Fibroblast of pulmonary artery (primary cell): Measurements from ENCODE around the gene EIF4G1.
"Not testable (repeated sequence)": the region's sequence is repeated elsewhere in the genome, so short reads cannot be mapped to it uniquely, and the experiment has no call there.

Source experiments
- DNase-seq: peaks from one replicate; pipeline ENCODE4 v3.0.0-alpha.2; 2010; ENCODE audit warnings: low read depth
- H3K4me3 ChIP-seq: replicated peaks from 2 replicates; pipeline ENCODE4 v1.5.1; 2011; ENCODE audit warnings: low read depth, mild to moderate bottlenecking, control low read depth, low read length, moderate library complexity
- TF ChIP-seq, protein P1 (sequence below): IDR thresholded peaks from 2 replicates; pipeline ENCODE4 v1.5.1; 2011; ENCODE audit warnings: mild to moderate bottlenecking, control low read depth, low read length, inconsistent platforms; ENCODE audit errors: missing control alignments

The EIF4G1 gene

DNA sequence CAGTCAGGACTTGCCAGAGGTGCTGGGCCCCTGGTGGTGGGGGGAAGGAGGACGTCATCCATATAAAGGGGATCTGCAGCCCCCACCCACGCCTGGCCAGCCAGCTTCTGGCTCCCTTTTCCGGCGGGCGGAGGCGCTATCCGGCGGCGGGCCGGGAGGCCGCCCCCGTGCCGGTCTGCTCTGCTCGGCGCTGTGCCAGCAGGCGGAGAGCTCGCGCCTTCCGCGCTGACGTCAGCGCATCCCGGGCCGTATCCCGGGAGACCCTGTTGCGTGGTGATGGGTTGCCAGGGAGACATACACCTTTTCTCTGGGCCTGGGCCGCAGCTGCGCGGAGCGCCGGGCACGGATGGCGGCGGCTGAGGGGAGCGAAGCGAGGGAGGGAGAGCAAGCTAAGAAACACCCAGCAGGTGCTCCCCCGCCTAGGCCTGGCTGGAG, 24.1 kb downstream of the EIF4G1 start:
- DNase-seq, result peak; percentile 91
- TF ChIP-seq, protein P1, sequence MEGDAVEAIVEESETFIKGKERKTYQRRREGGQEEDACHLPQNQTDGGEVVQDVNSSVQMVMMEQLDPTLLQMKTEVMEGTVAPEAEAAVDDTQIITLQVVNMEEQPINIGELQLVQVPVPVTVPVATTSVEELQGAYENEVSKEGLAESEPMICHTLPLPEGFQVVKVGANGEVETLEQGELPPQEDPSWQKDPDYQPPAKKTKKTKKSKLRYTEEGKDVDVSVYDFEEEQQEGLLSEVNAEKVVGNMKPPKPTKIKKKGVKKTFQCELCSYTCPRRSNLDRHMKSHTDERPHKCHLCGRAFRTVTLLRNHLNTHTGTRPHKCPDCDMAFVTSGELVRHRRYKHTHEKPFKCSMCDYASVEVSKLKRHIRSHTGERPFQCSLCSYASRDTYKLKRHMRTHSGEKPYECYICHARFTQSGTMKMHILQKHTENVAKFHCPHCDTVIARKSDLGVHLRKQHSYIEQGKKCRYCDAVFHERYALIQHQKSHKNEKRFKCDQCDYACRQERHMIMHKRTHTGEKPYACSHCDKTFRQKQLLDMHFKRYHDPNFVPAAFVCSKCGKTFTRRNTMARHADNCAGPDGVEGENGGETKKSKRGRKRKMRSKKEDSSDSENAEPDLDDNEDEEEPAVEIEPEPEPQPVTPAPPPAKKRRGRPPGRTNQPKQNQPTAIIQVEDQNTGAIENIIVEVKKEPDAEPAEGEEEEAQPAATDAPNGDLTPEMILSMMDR, result no peak
- peak overlapping the region; percentile 41 for H3K4me3 ChIP-seq

DNA sequence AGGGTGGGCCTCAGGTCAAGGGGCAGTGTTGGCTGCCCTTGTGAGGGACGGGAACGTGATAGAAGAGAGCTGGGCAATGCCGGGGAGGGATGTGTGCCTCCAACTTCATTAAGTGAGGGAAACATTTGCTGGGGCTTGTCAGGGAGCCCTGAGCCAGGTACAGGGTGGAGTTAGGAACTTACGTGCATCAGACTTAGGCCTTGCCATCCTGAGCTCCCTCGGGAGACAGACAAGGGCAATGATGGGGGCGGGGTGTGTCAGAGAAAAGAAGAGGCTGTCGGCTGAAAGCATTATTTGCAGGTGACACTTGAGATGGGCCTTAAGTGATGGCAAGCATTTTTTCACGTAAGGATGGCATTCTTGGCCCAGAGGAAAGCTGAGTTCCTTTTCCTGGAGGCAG, 24.6 kb downstream of the EIF4G1 start:
- DNase-seq, result no peak
- TF ChIP-seq, protein P1, result no peak
- peak overlapping the region; percentile 41 for H3K4me3 ChIP-seq

DNA sequence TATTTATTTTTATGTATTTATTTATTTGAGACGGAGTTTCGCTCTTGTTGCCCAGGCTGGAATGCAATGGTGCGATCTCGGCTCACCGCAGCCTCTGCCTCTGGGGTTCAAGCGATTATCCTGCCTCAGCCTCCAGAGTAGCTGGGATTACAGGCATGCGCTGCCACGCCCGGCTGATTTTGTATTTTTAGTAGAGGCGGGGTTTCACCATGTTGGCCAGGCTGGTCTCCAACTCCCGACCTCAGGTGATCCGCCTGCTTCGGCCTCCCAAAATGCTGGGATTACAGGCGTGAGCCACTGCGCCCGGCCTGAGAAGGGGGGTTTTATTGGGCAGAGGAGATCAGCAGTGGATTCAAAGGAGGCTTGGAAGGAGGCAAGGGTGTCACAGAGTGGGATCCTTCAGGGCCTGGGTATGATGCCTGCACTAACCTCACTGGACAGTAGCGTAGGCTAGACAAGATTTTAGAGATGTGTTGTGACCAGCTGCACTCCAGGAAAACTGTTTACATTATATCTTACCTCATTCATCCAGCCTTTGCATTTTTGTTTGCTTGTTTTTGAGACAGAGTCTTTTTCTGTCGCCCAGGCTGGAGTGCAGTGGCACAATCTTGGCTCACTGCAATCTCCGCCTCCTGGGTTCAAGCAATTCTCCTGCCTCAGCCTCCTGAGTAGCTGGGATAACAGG, 25.2 kb downstream of the EIF4G1 start:
- H3K4me3 ChIP-seq, DNase-seq: not testable (repeated sequence)

DNA sequence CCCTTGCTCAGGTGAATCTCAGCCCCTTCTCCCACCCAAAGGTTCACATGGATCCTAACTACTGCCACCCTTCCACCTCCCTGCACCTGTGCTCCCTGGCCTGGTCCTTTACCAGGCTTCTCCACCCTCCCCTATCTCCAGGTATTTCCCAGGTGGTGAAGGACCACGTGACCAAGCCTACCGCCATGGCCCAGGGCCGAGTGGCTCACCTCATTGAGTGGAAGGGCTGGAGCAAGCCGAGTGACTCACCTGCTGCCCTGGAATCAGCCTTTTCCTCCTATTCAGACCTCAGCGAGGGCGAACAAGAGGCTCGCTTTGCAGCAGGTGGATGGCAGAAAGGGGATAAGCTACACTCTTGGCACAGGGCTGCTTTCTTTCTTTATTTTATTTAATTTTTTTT, 27.5 kb downstream of the EIF4G1 start:
- H3K4me3 ChIP-seq, result no peak overlapping the region

DNA sequence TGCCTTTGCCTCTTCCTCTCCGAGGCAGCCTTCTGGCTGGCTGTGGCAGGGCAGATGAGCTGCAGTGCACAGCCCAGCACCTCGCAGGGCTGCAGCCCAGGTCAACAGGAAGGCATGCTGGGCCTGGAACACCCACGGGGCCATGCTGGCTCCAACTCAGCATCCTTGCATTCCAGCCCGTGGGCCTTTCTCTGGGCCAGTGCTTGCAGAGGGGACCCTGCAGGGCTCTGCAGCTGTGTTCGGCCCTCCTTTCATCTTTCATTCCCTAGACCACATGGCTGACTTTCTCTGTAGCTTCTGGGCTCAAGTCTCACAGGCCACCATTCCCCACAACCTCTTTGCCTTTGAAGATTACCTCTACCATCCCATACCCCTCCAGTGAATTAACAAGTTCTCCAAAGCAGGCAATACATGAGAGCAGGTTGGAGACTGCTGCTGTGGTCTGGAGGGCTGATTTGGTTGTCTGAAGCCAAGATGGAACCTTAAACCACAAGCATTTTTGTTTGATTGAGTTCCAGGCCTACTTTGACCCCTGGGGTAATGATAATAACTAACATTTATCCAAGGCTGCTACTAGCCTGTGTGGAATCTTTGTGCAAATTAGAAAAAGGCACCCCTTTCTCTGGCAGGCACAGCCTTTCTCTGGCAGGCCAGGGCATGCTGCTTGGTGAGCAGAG, 28.9 kb downstream of the EIF4G1 start:
- DNase-seq, result no peak
- no peak overlapping the region for H3K4me3 ChIP-seq
- TF ChIP-seq, protein P1, result no peak

More for the DNA sequence above, 27.5 kb downstream of the EIF4G1 start:
- TF ChIP-seq, protein P1, result no peak
- DNase-seq, result no peak

DNA sequence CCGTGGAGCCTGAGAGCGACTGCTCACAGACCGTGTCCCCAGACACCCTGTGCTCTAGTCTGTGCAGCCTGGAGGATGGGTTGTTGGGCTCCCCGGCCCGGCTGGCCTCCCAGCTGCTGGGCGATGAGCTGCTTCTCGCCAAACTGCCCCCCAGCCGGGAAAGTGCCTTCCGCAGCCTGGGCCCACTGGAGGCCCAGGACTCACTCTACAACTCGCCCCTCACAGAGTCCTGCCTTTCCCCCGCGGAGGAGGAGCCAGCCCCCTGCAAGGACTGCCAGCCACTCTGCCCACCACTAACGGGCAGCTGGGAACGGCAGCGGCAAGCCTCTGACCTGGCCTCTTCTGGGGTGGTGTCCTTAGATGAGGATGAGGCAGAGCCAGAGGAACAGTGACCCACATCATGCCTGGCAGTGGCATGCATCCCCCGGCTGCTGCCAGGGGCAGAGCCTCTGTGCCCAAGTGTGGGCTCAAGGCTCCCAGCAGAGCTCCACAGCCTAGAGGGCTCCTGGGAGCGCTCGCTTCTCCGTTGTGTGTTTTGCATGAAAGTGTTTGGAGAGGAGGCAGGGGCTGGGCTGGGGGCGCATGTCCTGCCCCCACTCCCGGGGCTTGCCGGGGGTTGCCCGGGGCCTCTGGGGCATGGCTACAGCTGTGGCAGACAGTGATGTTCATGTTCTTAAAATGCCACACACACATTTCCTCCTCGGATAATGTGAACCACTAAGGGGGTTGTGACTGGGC, 30.3 kb downstream of the EIF4G1 start:
- TF ChIP-seq, protein P1, result no peak
- no peak overlapping the region for H3K4me3 ChIP-seq
- no peak for DNase-seq

DNA sequence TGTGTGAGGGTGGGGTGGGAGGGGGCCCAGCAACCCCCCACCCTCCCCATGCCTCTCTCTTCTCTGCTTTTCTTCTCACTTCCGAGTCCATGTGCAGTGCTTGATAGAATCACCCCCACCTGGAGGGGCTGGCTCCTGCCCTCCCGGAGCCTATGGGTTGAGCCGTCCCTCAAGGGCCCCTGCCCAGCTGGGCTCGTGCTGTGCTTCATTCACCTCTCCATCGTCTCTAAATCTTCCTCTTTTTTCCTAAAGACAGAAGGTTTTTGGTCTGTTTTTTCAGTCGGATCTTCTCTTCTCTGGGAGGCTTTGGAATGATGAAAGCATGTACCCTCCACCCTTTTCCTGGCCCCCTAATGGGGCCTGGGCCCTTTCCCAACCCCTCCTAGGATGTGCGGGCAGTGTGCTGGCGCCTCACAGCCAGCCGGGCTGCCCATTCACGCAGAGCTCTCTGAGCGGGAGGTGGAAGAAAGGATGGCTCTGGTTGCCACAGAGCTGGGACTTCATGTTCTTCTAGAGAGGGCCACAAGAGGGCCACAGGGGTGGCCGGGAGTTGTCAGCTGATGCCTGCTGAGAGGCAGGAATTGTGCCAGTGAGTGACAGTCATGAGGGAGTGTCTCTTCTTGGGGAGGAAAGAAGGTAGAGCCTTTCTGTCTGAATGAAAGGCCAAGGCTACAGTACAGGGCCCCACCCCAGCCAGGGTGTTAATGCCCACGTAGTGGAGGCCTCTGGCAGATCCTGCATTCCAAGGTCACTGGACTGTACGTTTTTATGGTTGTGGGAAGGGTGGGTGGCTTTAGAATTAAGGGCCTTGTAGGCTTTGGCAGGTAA, 31.1 kb downstream of the EIF4G1 start:
- no peak overlapping the region for H3K4me3 ChIP-seq
- DNase-seq, result peak; percentile 67
- TF ChIP-seq, protein P1, result peak; percentile 58
